ENCODE measurements around the gene SLC35D2.

SLC35D2 gene

GRCh38 chr9:96381125-96381524 lies 2.4 kb downstream of the SLC35D2 start:
- ATAC-seq (ENCODE audit: insufficient read depth, low read depth), result peak; percentile 23; the same call in 1 of the 3 replicates
- H3K4me2 ChIP-seq (ENCODE audit: insufficient read depth, low read length), result no peak overlapping the region
- no peak overlapping the region for H3K9ac ChIP-seq (ENCODE audit: low read depth, low read length)
- no peaks in the 10 kb centered on the region for H3K27me3 ChIP-seq (ENCODE audit: insufficient read depth, low read length, poor library complexity)
- no peak overlapping the region for H3K27ac ChIP-seq (ENCODE audit: low read length)
- no peaks in the 10 kb centered on the region for H3K79me2 ChIP-seq (ENCODE audit: insufficient read depth, low read length)
- TF ChIP-seq, protein P1, sequence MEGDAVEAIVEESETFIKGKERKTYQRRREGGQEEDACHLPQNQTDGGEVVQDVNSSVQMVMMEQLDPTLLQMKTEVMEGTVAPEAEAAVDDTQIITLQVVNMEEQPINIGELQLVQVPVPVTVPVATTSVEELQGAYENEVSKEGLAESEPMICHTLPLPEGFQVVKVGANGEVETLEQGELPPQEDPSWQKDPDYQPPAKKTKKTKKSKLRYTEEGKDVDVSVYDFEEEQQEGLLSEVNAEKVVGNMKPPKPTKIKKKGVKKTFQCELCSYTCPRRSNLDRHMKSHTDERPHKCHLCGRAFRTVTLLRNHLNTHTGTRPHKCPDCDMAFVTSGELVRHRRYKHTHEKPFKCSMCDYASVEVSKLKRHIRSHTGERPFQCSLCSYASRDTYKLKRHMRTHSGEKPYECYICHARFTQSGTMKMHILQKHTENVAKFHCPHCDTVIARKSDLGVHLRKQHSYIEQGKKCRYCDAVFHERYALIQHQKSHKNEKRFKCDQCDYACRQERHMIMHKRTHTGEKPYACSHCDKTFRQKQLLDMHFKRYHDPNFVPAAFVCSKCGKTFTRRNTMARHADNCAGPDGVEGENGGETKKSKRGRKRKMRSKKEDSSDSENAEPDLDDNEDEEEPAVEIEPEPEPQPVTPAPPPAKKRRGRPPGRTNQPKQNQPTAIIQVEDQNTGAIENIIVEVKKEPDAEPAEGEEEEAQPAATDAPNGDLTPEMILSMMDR (IDR thresholded peaks at IDR 0.05; ENCODE audit: borderline replicate concordance, extremely low read depth, low read length, poor library complexity, severe bottlenecking), result no peak
- no peak for TF ChIP-seq EZH2 (IDR thresholded peaks at IDR 0.05; ENCODE audit: borderline replicate concordance, low read depth, low read length, severe bottlenecking)
- no peak overlapping the region for H2AFZ ChIP-seq (ENCODE audit: low read depth, low read length)
- peaks cover 17% of the 10 kb centered on the region; the same call in 1 of the 2 replicates for H3K36me3 ChIP-seq (ENCODE audit: insufficient read depth, low read length)
- H3K4me1 ChIP-seq (ENCODE audit: insufficient read depth, low read length), result no peaks in the 10 kb centered on the region
- H4K20me1 ChIP-seq (ENCODE audit: insufficient read depth, low read length), result no peaks in the 10 kb centered on the region; the same call in 1 of the 2 replicates
- H3K4me3 ChIP-seq (ENCODE audit: low read depth in 1 of 2, low read length in 2 of 2), result no peak overlapping the region
- DNase-seq, result no peak
- H3K9me3 ChIP-seq (ENCODE audit: insufficient read depth, low read length, severe bottlenecking), result no peaks in the 10 kb centered on the region

DNA sequence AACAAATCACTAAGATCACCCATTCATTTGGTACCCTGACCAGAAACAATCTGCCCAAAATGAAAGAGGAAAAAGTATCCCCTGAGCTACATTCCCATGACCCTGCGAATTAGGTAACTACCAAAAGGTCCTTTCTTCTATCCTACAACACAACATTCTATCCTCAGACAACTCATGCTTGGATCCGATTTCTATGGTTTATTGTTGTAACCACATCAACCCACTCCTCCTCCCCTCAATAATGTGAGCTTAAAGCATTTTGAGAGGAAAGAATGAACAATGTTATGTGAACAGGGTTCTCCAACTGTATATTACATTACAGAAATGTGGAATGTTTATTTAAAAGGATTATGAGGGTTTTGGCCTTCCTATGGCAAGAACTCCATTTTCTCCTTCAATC lies 4.0 kb downstream of the SLC35D2 start:
- DNase-seq (no peak), ATAC-seq (ENCODE audit: insufficient read depth, low read depth) (no peak)
- no peak overlapping the region for H3K9ac ChIP-seq (ENCODE audit: low read depth, low read length)
- no peak overlapping the region for H2AFZ ChIP-seq (ENCODE audit: low read depth, low read length)
- H4K20me1 ChIP-seq (ENCODE audit: insufficient read depth, low read length), result no peaks in the 10 kb centered on the region; the same call in 1 of the 2 replicates
- H3K36me3 ChIP-seq (ENCODE audit: insufficient read depth, low read length), result peaks cover 8% of the 10 kb centered on the region; the same call in 1 of the 2 replicates
- no peaks in the 10 kb centered on the region for H3K9me3 ChIP-seq (ENCODE audit: insufficient read depth, low read length, severe bottlenecking)
- no peaks in the 10 kb centered on the region for H3K4me1 ChIP-seq (ENCODE audit: insufficient read depth, low read length)
- H3K4me3 ChIP-seq (ENCODE audit: low read depth in 1 of 2, low read length in 2 of 2), result no peak overlapping the region
- H3K27ac ChIP-seq (ENCODE audit: low read length), result no peak overlapping the region
- no peaks in the 10 kb centered on the region for H3K79me2 ChIP-seq (ENCODE audit: insufficient read depth, low read length)
- H3K27me3 ChIP-seq (ENCODE audit: insufficient read depth, low read length, poor library complexity), result no peaks in the 10 kb centered on the region
- TF ChIP-seq, protein P1 (IDR thresholded peaks at IDR 0.05; ENCODE audit: borderline replicate concordance, extremely low read depth, low read length, poor library complexity, severe bottlenecking), result no peak
- H3K4me2 ChIP-seq (ENCODE audit: insufficient read depth, low read length), result no peak overlapping the region

- H3K4me3 ChIP-seq (ENCODE audit: low read depth in 1 of 2, low read length in 2 of 2), result no peak overlapping the region
- ATAC-seq (ENCODE audit: insufficient read depth, low read depth), result no peak
- H3K4me1 ChIP-seq (ENCODE audit: insufficient read depth, low read length), result no peaks in the 10 kb centered on the region
- H3K36me3 ChIP-seq (ENCODE audit: insufficient read depth, low read length), result peaks cover 3% of the 10 kb centered on the region; the same call in 1 of the 2 replicates
- TF ChIP-seq, protein P1 (IDR thresholded peaks at IDR 0.05; ENCODE audit: borderline replicate concordance, extremely low read depth, low read length, poor library complexity, severe bottlenecking), result no peak
- TF ChIP-seq EZH2 (IDR thresholded peaks at IDR 0.05; ENCODE audit: borderline replicate concordance, low read depth, low read length, severe bottlenecking), result no peak
- no peaks in the 10 kb centered on the region for H3K27me3 ChIP-seq (ENCODE audit: insufficient read depth, low read length, poor library complexity)
- H3K4me2 ChIP-seq (ENCODE audit: insufficient read depth, low read length), result no peak overlapping the region
- no peaks in the 10 kb centered on the region for H3K9me3 ChIP-seq (ENCODE audit: insufficient read depth, low read length, severe bottlenecking)
- H3K9ac ChIP-seq (ENCODE audit: low read depth, low read length), result no peak overlapping the region
- no peaks in the 10 kb centered on the region; the same call in 1 of the 2 replicates for H4K20me1 ChIP-seq (ENCODE audit: insufficient read depth, low read length)
- no peak overlapping the region for H2AFZ ChIP-seq (ENCODE audit: low read depth, low read length)
- no peak overlapping the region for H3K27ac ChIP-seq (ENCODE audit: low read length)
- DNase-seq, result no peak
- H3K79me2 ChIP-seq (ENCODE audit: insufficient read depth, low read length), result no peaks in the 10 kb centered on the region
Observed at GRCh38 chr9:96378187-96378586, 5.3 kb downstream of the SLC35D2 start.

Measured in DND-41 (cell line).